Stimulated activated CD8-positive, alpha-beta memory T cell treated with anti-CD3 and anti-CD28 coated beads, Interleukin-2, amount 100 ng/mL, for 1 hour (primary cell): ENCODE results near the gene SH3PXD2A.
A peak's percentile ranks its signal among the peaks of the same experiment; 100 is the strongest.
"Not testable (repeated sequence)": the region's sequence is repeated elsewhere in the genome, so short reads cannot be mapped to it uniquely, and the experiment has no call there.

Experiments used
- DNase-seq, 2 donors: peaks; one replicate each; pipeline ENCODE4 v3.0.0-alpha.2; 2020; ENCODE audit warnings: low read depth in 2 of 2

Gene SH3PXD2A

GRCh38 chr10:103791858-103792257 lies 63.5 kb downstream of the SH3PXD2A start:
- no peak for DNase-seq

DNA sequence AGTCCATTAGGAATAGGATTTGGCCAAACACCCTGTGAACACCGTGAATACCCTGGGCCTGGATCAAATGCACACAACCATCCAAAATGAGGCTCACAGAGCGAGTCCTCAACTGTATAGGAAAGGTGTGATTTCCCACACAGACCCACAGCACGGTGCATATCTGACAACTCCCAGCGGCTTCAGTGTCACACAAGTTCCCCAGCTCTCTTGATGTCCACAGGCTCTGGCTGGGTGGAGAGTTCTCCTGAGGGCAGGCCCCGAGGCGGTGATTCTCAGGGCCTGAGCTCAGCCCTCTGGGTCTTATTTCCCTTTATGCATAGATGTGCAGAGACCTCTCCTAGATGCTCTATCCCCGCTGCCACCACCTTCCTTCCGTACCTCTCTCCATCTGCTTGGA lies 64.1 kb downstream of the SH3PXD2A start:
- DNase-seq, result no peak

GRCh38 chr10:103790580-103790979 lies 64.8 kb downstream of the SH3PXD2A start:
- DNase-seq, result no peak

- no peak for DNase-seq
These were observed 65.6 kb downstream of the SH3PXD2A start for GRCh38 chr10:103789771-103790201.

DNA sequence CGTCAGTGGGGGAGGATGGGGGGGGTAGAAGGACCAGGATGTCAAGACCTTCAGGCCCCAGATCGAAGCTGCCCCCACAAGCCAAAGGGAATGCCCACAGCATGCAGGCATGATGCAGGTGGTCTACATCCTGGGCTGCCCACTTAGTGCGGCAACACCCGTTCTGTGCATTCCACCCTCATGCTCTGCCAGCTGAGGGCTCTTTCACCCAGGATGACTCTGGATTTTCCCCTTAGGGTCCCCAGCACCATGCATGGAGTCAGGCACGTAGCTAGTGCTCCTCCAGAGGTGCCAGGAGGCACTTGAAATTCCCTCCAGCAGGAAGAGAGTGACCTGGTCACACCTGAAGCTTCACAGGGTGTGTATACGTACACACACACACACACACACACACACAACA lies 66.2 kb downstream of the SH3PXD2A start:
- DNase-seq, result no peak

DNA sequence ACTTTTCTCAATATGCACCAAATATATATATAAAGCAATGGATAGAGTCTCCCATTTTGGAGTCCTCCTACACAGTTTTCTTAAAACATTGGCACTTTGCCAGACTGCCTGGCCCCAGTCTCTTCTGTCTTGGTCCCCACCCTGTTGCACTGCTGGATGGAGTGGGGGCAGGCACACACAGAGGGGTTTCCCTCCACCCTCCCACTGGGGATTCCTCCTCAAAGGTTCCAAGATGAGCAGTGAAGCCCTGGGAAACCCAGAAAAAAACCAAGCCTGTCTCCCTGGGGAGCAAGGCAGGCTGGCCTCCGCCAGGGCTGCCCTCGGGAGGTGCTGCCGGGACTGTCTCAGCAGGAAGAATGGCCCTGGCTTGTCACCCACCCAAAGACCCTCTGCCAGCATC lies 68.0 kb downstream of the SH3PXD2A start:
- no peak for DNase-seq

GRCh38 chr10:103786020-103786419 lies 69.4 kb downstream of the SH3PXD2A start:
- DNase-seq, result no peak

- no peak for DNase-seq
These were observed 70.5 kb downstream of the SH3PXD2A start for GRCh38 chr10:103784723-103785418.

DNA sequence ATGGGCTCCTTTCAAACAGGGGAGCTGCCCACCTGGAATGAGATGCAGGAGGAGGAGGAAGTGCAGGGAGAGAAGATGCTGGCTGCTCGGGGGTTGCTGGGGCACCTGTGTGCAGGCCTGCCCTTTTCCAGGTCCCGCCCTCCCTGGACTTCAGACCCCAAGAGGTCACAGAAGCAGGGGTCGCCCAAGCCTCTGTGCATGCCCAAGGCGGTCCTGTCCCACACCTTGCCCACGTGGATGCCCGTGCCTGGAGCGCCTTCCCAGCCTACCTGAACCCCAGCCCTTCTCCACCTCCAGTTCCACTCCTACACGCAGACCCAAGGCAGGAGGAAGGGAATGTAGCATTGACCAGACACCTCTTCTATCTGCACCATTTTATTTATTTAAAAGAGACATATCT lies 71.3 kb downstream of the SH3PXD2A start:
- DNase-seq, result no peak

GRCh38 chr10:103783681-103784080 lies 71.7 kb downstream of the SH3PXD2A start:
- no peak for DNase-seq

DNA sequence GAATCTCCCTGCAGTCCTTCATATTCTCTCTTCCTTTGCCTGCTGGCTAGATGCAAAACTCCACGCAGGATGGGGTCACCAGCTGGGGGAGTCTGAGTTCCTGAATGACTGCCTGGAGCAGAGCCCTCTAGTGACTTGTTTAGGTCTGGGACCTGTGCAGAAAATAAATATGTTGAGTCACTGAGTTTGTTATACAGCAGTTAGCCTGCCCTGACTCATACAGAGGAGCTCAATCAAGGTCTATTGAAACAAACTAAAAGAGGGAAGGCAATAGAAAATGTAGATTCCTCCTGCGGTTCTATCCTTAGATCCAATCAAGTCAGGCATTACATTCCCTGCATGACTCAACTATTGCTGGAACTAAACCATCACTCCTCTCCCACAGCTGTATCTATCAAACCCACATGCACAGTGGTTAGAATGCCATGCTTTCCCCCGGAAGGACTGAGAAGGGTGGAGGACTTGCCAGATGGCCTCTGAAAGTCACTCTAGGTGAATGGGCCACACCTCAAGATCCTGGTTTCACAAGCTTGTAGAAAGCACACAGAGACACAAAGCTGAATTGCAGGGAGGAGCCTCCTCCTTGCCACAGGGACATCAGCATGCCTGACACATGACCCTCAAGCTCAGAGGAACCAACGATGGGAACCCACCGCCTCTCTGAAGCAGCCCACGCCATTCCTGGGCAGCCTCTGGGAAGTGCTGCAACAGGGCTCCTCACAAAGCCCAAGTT lies 73.9 kb downstream of the SH3PXD2A start:
- no peak for DNase-seq

DNA sequence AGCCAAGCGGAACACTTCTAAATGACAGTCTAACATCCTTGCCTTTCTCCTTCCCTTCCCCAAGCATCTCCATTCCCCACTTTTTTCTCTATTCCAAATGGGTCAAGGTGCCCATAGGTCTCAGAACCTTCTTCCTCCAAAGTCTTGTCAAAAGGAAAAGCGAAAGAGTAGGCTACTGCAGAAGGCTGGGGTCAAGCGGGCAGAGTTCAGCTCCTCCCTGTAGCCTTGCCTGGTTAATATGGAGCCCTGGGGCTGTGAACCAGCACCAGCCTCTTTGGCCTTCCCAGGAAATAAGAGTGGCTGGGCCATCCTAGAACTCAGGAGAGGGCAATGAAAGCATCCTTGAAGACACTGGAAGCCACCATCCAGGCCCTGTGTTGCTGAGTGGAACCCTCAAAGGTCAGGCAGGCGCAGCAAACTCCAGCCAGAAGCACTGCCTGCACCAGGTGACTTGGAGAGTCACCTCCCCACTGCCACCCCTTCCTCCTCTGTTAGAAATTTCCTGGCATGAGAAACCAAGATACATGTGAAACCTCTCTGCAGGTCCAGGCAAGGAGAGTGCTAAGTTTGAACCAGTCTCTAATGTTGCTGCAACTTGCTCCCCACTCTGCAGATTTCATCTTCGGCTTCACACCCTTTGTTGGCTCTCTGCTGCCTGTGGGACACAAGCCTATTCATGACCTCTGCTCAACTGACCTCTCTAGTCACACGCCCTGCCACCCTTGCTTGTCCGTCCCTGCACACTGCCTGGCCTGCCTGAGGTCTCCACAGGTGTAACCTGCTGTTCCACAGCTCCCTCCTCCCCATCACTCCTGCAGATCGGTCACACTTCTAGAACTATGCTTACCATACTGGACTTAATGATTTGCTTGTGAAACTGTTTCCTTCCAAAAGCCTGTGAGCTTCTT lies 74.9 kb downstream of the SH3PXD2A start:
- no peak for DNase-seq

DNA sequence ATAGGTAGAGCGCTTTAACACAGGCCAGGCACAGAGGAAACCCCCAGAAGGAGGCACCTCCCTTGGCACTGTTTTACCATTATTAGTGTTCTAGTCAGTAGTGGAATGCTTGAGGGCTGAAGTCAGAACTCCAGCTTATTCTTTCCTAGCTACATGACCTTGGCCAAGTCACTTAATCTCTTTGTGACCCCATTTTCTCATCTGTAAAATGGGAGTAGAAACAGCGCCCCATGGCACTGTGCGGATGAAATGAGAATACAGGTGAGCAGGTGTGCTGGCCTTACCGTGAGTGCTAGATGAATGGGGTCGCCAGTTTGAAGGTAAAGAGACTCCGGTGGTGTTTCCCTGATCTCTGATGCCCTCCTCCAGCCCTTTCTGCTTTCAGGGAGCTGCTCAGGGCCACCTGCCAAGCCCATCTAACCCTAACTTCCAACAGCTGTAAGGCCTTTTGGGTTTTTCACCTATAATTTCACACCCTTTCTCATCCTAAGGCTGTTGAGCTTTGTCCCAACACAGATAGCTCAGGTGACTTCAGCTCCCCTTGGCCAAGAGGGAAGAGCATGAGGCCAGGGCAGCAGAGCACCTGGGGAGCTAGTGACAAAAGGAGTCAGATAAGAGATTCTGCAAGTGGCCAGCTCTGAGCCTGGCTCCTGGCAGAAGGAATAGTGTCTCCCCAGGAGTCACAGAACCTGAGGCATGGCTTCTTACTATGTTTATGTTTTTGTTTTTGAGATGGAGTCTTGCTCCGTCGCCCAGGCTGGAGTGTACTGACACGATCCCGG lies 76.8 kb downstream of the SH3PXD2A start:
- no peak for DNase-seq

DNA sequence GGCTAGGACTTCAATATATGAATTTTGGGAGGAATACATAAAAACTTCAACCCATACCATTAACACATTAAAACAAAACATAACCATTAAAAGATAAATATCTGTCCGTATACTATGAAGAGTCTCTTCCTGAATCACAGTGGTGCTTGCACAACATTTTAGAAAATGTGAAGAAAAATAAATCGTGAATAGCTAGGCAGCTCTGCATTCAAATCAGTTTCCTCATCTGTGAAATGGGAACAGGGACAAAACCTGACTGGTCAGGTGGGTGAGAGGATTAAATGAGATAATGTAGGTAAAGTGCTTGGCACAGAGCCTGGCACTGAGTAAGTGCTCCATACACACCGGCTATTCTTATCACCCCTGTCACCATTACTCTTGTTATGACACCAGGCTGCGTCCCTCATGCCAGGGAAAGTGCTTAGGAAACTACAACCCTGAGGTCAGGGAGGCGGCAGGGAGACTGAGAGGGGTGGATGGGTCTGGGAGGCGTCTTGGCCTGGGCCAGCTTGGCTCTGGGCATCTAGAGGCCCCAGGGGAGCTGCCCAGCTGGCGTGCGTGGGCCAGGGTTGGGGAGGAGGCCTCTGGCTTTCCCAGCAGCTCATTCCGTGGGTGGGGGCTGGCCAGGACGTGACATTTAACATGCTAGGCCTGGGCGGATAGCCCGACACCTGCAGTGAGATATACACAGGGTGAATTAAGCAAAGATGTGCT lies 78.3 kb downstream of the SH3PXD2A start:
- no peak for DNase-seq

DNA sequence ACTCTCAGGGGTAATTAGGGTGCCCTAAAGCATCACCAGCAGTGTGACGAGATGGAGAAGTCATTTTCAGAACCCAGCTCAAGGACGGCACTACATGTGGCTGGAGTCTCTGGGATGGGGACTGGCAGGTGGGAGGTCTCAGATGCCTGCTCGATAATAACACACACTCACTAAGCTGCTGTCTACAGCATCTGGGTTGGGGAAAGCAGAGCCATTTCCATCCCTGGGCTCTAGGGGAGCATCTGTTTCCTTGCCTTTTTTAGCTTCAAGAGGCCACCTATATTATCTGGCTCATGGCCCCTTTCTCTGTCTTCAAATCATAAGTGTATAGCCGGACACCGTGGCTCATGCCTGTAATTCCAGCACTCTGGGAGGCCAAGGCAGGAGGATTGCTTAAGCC lies 79.6 kb downstream of the SH3PXD2A start:
- no peak for DNase-seq

GRCh38 chr10:103772846-103773245 lies 82.5 kb downstream of the SH3PXD2A start:
- DNase-seq, result not testable (repeated sequence)

- DNase-seq, result peak; percentile 8 to 28
These were observed 83.1 kb downstream of the SH3PXD2A start for GRCh38 chr10:103772096-103772845.

- DNase-seq, result no peak
These were observed 85.2 kb downstream of the SH3PXD2A start for GRCh38 chr10:103770139-103770538.

DNA sequence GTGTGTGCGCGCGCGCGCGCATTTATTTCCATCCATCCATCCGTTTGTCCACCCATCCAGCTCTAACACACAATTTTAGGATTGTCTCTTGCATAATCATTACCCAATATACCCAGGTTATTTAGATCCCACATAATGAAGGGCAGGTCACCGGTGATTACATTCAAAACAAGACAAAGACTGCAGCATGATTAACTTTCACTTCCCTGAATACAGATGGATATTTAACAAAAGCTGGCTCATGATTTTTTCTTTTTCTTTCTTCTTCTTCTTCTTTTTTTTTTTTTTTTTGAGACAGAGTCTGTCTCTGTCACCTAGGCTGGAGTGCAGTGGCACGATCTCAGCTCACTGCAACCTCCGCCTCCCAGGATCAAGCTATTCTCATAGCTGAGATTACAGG lies 86.2 kb downstream of the SH3PXD2A start:
- DNase-seq, result no peak

DNA sequence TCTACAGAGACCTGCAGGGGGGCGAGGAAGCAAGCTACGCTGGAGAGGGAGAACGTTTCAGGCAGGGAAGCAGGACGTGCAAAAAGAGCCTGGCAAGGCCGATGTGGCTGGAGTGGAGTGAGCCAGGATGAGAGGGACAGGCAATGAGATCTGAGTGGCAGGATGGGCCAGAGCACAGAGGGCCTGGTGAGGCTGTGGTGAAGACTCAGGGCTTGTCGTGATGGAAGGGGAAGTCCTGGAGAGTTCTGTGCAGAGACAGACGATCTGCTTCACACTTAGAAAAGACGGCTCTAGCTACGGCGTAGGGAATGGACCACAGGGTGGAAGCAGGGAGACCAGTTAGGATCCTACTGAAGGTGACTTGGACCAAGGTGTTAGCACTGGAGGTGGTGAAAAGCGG lies 87.0 kb downstream of the SH3PXD2A start:
- DNase-seq, result no peak
